IPS-NIHi11 (cell line): ENCODE measurements around the gene ASCL4.
"Not testable (repeated sequence)": the region's sequence is repeated elsewhere in the genome, so short reads cannot be mapped to it uniquely, and the experiment has no call there.

Experiments
- DNase-seq: peaks from one replicate; pipeline ENCODE4 v3.0.0; 2012; ENCODE audit warnings: mixed read lengths, low spot score

ASCL4 gene

GRCh38 chr12:107774349-107775029, at the start of gene ASCL4:
Gene ASCL4 (plus strand): TSS chr12:107774704. CDS start chr12:107775219, 515 bp downstream.
- peak; percentile 9 for DNase-seq

- DNase-seq: not testable (repeated sequence)
Measured at GRCh38 chr12:107727327-107727726, 47.2 kb upstream of the ASCL4 start.

- not testable (repeated sequence) for DNase-seq
Measured at GRCh38 chr12:107727742-107728141, 46.8 kb upstream of the ASCL4 start.

GRCh38 chr12:107730618-107731341, 43.7 kb upstream of the ASCL4 start:
- no peak for DNase-seq

GRCh38 chr12:107731366-107731765, 43.1 kb upstream of the ASCL4 start:
- no peak for DNase-seq

- no peak for DNase-seq
Measured at GRCh38 chr12:107732365-107732764, 42.1 kb upstream of the ASCL4 start.

GRCh38 chr12:107734139-107734538, 40.4 kb upstream of the ASCL4 start:
- no peak for DNase-seq

- DNase-seq: no peak
Measured at GRCh38 chr12:107735763-107736162, 38.7 kb upstream of the ASCL4 start.

GRCh38 chr12:107736914-107737313, 37.6 kb upstream of the ASCL4 start:
- DNase-seq: no peak

GRCh38 chr12:107748472-107748871, 26.0 kb upstream of the ASCL4 start:
- DNase-seq: no peak

- no peak for DNase-seq
Measured at GRCh38 chr12:107749083-107749482, 25.4 kb upstream of the ASCL4 start.

- peak; percentile 9 for DNase-seq
Measured at GRCh38 chr12:107759410-107759809, 15.1 kb upstream of the ASCL4 start.

GRCh38 chr12:107760207-107760808, 14.2 kb upstream of the ASCL4 start:
- peak; percentile 68 for DNase-seq

GRCh38 chr12:107760809-107761501, 13.5 kb upstream of the ASCL4 start, which contains the start of gene PRDM4:
Gene PRDM4 (minus strand): TSS chr12:107761137. CDS start chr12:107760515, 622 bp downstream.
- peak; percentile 99 for DNase-seq

GRCh38 chr12:107761502-107761904, 13.0 kb upstream of the ASCL4 start:
- peak; percentile 8 for DNase-seq

- no peak for DNase-seq
Measured at GRCh38 chr12:107762874-107763273, 11.6 kb upstream of the ASCL4 start.

- no peak for DNase-seq
Measured at GRCh38 chr12:107764626-107765025, 9.9 kb upstream of the ASCL4 start.

- no peak for DNase-seq
Measured at GRCh38 chr12:107765316-107765715, 9.2 kb upstream of the ASCL4 start.

- no peak for DNase-seq
Measured at GRCh38 chr12:107767466-107767865, 7.0 kb upstream of the ASCL4 start.

GRCh38 chr12:107775093-107775721, 703 bp downstream of the ASCL4 start:
- DNase-seq: peak; percentile 90

GRCh38 chr12:107776171-107776570, 1.7 kb downstream of the ASCL4 start:
- DNase-seq: no peak
